Common myeloid progenitor, CD34-positive (primary cell): ENCODE data around the gene TRERF1.

Experiments
- CTCF ChIA-PET: fragments of 350-600 bp; sonication (Branson Sonifier 250); formaldehyde crosslinking; loops from one replicate; lab custom pipeline; 2021; ENCODE audit warnings: antibody characterized with exemption; lab: Charles Lee
- POLR2A ChIA-PET: fragments of 350-600 bp; sonication (Branson Sonifier 250); formaldehyde crosslinking; loops from one replicate; lab custom pipeline; 2021; ENCODE audit warnings: antibody characterized with exemption; lab: Charles Lee
- DNase-seq, 3 donors: peaks; one replicate each; pipeline versions ENCODE4 v3.0.0 to v3.0.0-alpha.2; 2013
- H3K27ac ChIP-seq, 2 experiments: 1 replicate in 1 of 2; 2 replicates in 1 of 2; pipeline ENCODE4 v1.7.0; 2013; ENCODE audit warnings: inconsistent platforms in 2 of 2, low read length in 2 of 2, mild to moderate bottlenecking in 2 of 2, low read depth in 1 of 2, moderate library complexity in 1 of 2; ENCODE audit not compliant: severe bottlenecking in 2 of 2, insufficient read depth in 1 of 2, poor library complexity in 1 of 2
- H3K27me3 ChIP-seq, 5 experiments: replicated peaks in 2 of 5; 1 replicate in 3 of 5; 2 replicates in 2 of 5; pipeline versions ENCODE4 v1.6.1 to v1.7.0; 2013; ENCODE audit warnings: low read length in 4 of 5, mild to moderate bottlenecking in 2 of 5, moderate library complexity in 2 of 5, inconsistent platforms in 1 of 5; ENCODE audit not compliant: insufficient read depth in 5 of 5, control insufficient read depth in 4 of 5
- H3K36me3 ChIP-seq, 4 experiments: 1 replicate in 2 of 4; 2 replicates in 2 of 4; pipeline versions ENCODE4 v1.6.1 to v1.7.0; 2013; ENCODE audit warnings: low read length in 3 of 4, control low read depth in 1 of 4, mild to moderate bottlenecking in 1 of 4; ENCODE audit not compliant: control insufficient read depth in 4 of 4, insufficient read depth in 4 of 4
- H3K4me1 ChIP-seq, 4 experiments: 1 replicate in 3 of 4; 2 replicates in 1 of 4; pipeline versions ENCODE4 v1.6.1 to v1.7.1; 2013; ENCODE audit warnings: low read length in 3 of 4, mild to moderate bottlenecking in 3 of 4, control low read depth in 1 of 4, inconsistent platforms in 1 of 4, moderate library complexity in 1 of 4; ENCODE audit not compliant: control insufficient read depth in 4 of 4, insufficient read depth in 4 of 4; ENCODE audit errors: control extremely low read depth in 1 of 4
- H3K4me3 ChIP-seq, 7 experiments: 1 replicate in 4 of 7; 2 replicates in 3 of 7; pipeline versions ENCODE4 v1.5.1 to v1.7.0; 2013; ENCODE audit warnings: mild to moderate bottlenecking in 7 of 7, low read length in 6 of 7, moderate library complexity in 6 of 7, inconsistent platforms in 2 of 7, low read depth in 2 of 7, control low read depth in 1 of 7; ENCODE audit not compliant: insufficient read depth in 4 of 7, control insufficient read depth in 1 of 7; ENCODE audit errors: extremely low read depth in 1 of 7
- H3K9me3 ChIP-seq, 5 experiments: 1 replicate in 4 of 5; 2 replicates in 1 of 5; pipeline versions ENCODE4 v1.6.1 to v1.7.1; 2013; ENCODE audit warnings: low read length in 4 of 5, mild to moderate bottlenecking in 2 of 5, inconsistent platforms in 1 of 5, low read depth in 1 of 5, moderate library complexity in 1 of 5; ENCODE audit not compliant: control insufficient read depth in 4 of 5, insufficient read depth in 2 of 5; ENCODE audit errors: control extremely low read depth in 1 of 5
- WGBS: methylation state at CpG from one replicate; pipeline ENCODE4 v1.1.5; 2013; ENCODE audit not compliant: insufficient coverage; 5-methylcytosine and 5-hydroxymethylcytosine counted together

Gene TRERF1

DNA sequence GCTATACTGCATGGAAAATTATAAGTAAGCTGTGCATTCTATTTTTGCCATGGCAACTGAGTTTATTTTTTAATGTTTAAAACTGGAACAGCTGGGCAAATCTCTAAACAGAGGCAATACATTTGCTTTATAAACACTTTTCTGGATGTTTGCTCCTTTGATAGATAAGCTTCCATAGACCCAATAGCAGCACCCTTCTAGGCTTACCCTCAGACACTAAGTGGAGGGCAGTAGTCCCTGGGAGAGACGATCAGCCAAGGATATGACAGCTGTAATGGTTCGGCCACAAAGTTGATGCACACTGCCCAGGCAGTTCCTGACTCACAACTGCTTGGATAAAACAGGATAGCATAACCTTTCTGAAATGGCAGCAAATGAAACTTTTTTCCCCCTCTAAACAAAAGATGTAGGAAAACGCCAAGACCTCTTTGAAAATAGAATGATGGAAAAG lies 225.5 kb downstream of the TRERF1 start:
- H3K36me3 ChIP-seq = peaks cover 0 to 14% (median 2%) of the 10 kb centered on the region in 4 experiments
- CTCF ChIA-PET = interaction anchor here (1.9 kb wide), 1 partner anchor 9 kb away, joined by 5 read pairs; the partner anchor contains the start of gene MRPS10
- no peak overlapping the region for H3K27ac ChIP-seq

DNA sequence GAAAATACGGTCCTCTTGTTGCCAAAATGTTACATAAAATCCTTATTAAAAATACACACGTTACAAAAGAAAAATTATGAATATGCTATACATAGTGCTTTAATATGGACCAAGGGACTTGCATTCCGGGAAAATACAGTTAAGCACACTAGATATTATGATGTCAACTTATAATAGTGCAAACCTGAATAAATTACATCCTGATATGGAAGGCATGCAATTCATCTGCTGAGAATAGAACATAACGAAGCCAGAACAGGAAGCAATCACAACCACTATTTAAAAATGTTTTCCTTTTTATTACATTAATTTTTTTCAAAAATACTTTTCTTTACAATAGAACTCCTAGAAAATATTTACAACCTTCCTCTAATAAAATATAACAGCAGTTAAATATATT lies 226.3 kb downstream of the TRERF1 start:
- no CpG with 5 or more reads among the region's 4 CpGs for WGBS
- POLR2A ChIA-PET = no interaction called here
- CTCF ChIA-PET = interaction anchor here (1.9 kb wide), 1 partner anchor 8 kb away, joined by 5 read pairs; the partner anchor contains the start of gene MRPS10
- no peak for DNase-seq
- Histone ChIP-seq H3K4me3 (no peak overlapping the region), H3K27me3 (no peaks in the 10 kb centered on the region), H3K9me3 (no peaks in the 10 kb centered on the region), H3K36me3 (peaks cover 0 to 8% (median 2%) of the 10 kb centered on the region in 4 experiments), H3K27ac (no peak overlapping the region), H3K4me1 (no peaks in the 10 kb centered on the region)

More for the DNA sequence above, 225.5 kb downstream of the TRERF1 start:
- POLR2A ChIA-PET = no interaction called here
- no peaks in the 10 kb centered on the region for H3K9me3 ChIP-seq
- H3K4me3 ChIP-seq = no peak overlapping the region
- DNase-seq = no peak
- no peaks in the 10 kb centered on the region for H3K4me1 ChIP-seq
- H3K27me3 ChIP-seq = no peaks in the 10 kb centered on the region
- WGBS = 100% methylated on average over 2 of the region's 3 CpGs

DNA sequence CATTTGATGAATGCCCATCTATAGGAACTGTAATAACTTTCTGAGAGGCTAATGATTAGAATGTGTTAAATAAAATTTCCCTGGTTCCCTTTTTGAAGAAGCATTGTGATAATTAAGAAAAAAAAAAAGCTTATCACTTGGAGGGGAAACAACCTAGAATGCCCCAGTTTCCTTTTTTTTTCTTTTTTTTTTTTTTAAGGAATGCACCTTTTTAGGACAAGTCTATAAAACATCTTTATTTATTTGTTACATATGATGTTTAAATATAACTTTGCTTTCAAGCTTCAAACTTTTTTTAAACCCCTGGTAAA lies 226.7 kb downstream of the TRERF1 start:
- POLR2A ChIA-PET = interaction anchor here (0.6 kb wide), 1 partner anchor 89 kb away, joined by 3 read pairs; no protein-coding TSS in a partner anchor
- no peaks in the 10 kb centered on the region for H3K27me3 ChIP-seq
- H3K27ac ChIP-seq = no peak overlapping the region
- no peak for DNase-seq
- peaks cover 0 to 8% (median 2%) of the 10 kb centered on the region in 4 experiments for H3K36me3 ChIP-seq
- no peak overlapping the region for H3K4me3 ChIP-seq
- no peaks in the 10 kb centered on the region for H3K4me1 ChIP-seq
- CTCF ChIA-PET = no interaction called here
- no peaks in the 10 kb centered on the region for H3K9me3 ChIP-seq

DNA sequence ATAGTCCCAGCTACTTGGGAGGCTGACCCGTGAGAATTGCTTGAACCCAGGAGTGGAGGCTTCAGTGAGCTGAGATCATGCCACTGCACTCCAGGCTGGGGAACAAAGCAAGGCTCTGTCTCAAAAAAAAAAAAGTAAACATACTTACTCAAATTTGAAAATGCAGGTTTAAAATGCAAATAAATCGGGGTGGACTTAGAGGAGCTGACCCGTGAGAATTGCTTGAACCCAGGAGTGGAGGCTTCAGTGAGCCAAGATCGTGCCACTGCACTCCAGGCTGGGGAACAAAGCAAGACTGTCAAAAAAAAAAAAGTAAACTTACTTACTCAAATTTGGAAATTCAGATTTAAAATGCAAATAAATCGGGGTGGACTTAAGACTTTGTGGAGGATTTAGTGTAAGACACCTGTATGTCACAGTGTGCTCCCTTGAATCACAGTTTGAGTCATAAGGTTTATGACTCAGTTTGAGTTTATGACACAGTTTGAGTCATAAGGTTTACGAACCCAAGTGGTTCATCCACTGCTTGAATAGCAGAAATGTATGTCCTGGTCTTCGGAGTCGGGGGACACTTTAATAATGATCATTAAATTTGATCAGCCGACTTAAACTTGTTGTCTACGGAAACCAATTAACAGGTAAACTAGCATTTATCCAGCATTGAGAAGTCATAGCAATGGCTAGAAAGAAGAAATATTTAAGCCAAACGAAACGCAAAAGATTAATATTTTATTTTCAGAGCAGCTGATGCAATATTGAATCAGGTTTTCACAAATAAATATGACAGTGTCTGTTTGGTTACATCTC lies 227.3 kb downstream of the TRERF1 start:
- no peak for DNase-seq
- Histone ChIP-seq H3K36me3 (peaks cover 0 to 8% (median 2%) of the 10 kb centered on the region in 4 experiments), H3K4me3 (no peak overlapping the region), H3K27me3 (no peaks in the 10 kb centered on the region), H3K4me1 (no peaks in the 10 kb centered on the region), H3K27ac (no peak overlapping the region), H3K9me3 (no peaks in the 10 kb centered on the region)
- ChIA-PET CTCF (interaction anchor here (0.6 kb wide), 1 partner anchor 303 kb away, joined by 4 read pairs; the partner anchor contains the start of gene BYSL), POLR2A (interaction anchor here (0.6 kb wide), 1 partner anchor 88 kb away, joined by 3 read pairs; no protein-coding TSS in a partner anchor)
- WGBS = 91% methylated on average over 9 of the region's 12 CpGs

DNA sequence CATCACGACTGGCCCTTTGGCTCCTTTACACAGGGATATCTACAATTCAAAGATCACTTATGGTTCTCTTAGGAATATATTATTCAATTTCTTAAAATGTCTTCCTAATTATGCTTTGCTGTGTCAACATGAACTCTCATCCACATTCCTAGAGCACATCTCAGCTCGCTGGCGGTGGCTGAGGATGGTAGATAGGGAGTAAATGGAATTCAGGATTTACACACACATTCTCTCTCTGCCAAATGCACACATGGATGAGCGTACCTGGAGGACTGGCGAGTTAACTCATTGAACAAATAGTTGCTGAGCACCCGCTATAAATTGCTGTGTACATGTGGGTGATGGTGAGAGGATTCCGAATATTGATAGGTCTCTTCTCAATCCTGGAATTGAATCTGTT lies 229.3 kb downstream of the TRERF1 start:
- H3K27ac ChIP-seq = no peak overlapping the region
- CTCF ChIA-PET = no interaction called here
- POLR2A ChIA-PET = no interaction called here
- no peak for DNase-seq
- H3K4me3 ChIP-seq = no peak overlapping the region
- H3K9me3 ChIP-seq = no peaks in the 10 kb centered on the region
- no CpG with 5 or more reads among the region's 7 CpGs for WGBS
- no peaks in the 10 kb centered on the region for H3K4me1 ChIP-seq
- H3K27me3 ChIP-seq = no peaks in the 10 kb centered on the region
- H3K36me3 ChIP-seq = peaks cover 0 to 2% (median 0%) of the 10 kb centered on the region in 4 experiments

DNA sequence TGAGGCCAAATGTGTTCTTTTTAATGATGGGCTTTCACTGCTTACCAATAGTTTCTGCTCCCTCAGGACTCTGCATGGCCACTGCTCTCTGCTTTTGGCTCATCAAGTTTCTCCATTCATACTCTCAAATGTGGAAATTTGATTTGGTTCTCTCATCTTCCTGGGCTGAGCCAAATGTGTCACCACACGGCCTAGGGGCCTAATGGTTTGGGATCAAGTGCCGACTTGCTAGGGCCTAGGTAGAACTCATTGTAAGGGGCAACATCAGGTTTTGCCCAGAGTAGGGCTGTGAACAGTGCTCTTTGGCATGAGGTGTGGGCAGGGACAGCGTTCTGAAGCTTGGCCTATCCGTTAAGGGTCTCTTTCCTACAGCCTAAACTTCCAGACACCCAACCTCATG lies 230.2 kb downstream of the TRERF1 start:
- H3K36me3 ChIP-seq = no peaks in the 10 kb centered on the region
- 96% methylated on average over 2 of the region's 4 CpGs for WGBS
- no peaks in the 10 kb centered on the region for H3K9me3 ChIP-seq
- H3K4me3 ChIP-seq = no peak overlapping the region
- no peak for DNase-seq
- ChIA-PET CTCF (no interaction called here), POLR2A (no interaction called here)
- no peaks in the 10 kb centered on the region for H3K27me3 ChIP-seq
- no peak overlapping the region for H3K27ac ChIP-seq
- peaks cover 3 to 6% (median 4%) of the 10 kb centered on the region in 4 experiments for H3K4me1 ChIP-seq

DNA sequence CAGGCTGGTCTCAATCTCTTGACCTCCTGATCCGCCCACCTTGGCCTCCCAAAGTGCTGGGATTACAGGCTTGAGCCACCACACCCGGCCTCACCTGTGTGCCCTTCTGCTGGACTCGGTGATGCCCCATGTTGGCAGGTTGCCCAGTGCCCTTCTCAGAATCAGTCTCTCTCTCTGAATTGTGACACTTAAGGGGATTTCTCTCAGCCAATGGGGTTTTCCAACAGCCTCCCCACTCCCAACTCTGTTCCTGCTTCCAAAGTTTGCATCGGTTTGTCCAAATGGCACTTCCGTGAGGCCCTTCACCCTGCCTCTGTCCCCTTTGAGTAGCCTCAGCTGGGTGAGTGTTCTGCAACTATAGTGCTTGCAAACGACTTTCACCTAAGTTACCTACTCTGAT lies 230.9 kb downstream of the TRERF1 start:
- Histone ChIP-seq H3K27me3 (no peaks in the 10 kb centered on the region), H3K9me3 (no peaks in the 10 kb centered on the region), H3K36me3 (no peaks in the 10 kb centered on the region), H3K4me3 (no peak overlapping the region), H3K27ac (no peak overlapping the region), H3K4me1 (peaks cover 4 to 10% (median 7%) of the 10 kb centered on the region in 4 experiments)
- 96% methylated on average over 5 of the region's 6 CpGs for WGBS
- CTCF ChIA-PET = no interaction called here
- no peak for DNase-seq
- POLR2A ChIA-PET = no interaction called here
